HepG2 (cell line): ENCODE results near the gene DYSF. TPM values are rescaled to one million over a fixed set of nuclear protein-coding genes. Genes with fewer than 3 reads are reported as not detected.

Experiments
- ADNP ChIP-seq: sonication (generic); formaldehyde crosslinking; IDR thresholded peaks from 2 replicates; pipeline ENCODE4 v1.4.0; 2020; ENCODE audit warnings: missing genetic modification reagents
- CC2D1A ChIP-seq: sonication (generic); formaldehyde crosslinking; IDR thresholded peaks from 2 replicates; pipeline ENCODE4 v1.8.1; 2023; ENCODE audit warnings: mild to moderate bottlenecking, missing genetic modification reagents
- FOXK1 ChIP-seq: sonication (generic); formaldehyde crosslinking; IDR thresholded peaks from 2 replicates; pipeline ENCODE4 v1.4.0; 2020; ENCODE audit warnings: low read depth, missing genetic modification reagents, borderline replicate concordance
- HDAC2 ChIP-seq: sonication (generic); formaldehyde crosslinking; IDR thresholded peaks from 2 replicates; pipeline ENCODE4 v1.4.0; 2020; ENCODE audit warnings: missing genetic modification reagents
- KDM4B ChIP-seq: sonication (generic); formaldehyde crosslinking; IDR thresholded peaks from 2 replicates; pipeline ENCODE4 v1.4.0; 2020; ENCODE audit warnings: missing genetic modification reagents
- LCORL ChIP-seq, 2 experiments: fragments of 450-650 bp in 1 of 2; sonication (generic) in 1 of 2; formaldehyde crosslinking in 1 of 2; IDR thresholded peaks; 2 replicates each; pipeline versions ENCODE4 v1.5.0 to v1.6.1; 2017 to 2020; ENCODE audit warnings: antibody characterized with exemption in 1 of 2, missing genetic modification reagents in 1 of 2
- POLR2AphosphoS5 ChIP-seq: IDR thresholded peaks from 2 replicates; pipeline ENCODE4 v1.6.1; 2012; ENCODE audit warnings: low read depth, low read length
- WIZ ChIP-seq: sonication (generic); formaldehyde crosslinking; IDR thresholded peaks from 2 replicates; pipeline ENCODE4 v1.5.1; 2020; ENCODE audit warnings: mild to moderate bottlenecking, missing genetic modification reagents
- ZBTB21 ChIP-seq: sonication (generic); formaldehyde crosslinking; IDR thresholded peaks from 2 replicates; pipeline ENCODE4 v1.4.0; 2020; ENCODE audit warnings: missing genetic modification reagents
- ZC3H13 ChIP-seq: sonication (generic); formaldehyde crosslinking; IDR thresholded peaks from 2 replicates; pipeline ENCODE4 v1.8.1; 2023; ENCODE audit warnings: mild to moderate bottlenecking, missing genetic modification reagents, moderate library complexity
- ZNF138 ChIP-seq: sonication (generic); formaldehyde crosslinking; IDR thresholded peaks from 2 replicates; pipeline ENCODE4 v1.5.0; 2020; ENCODE audit warnings: mild to moderate bottlenecking, low read depth, missing genetic modification reagents
- ZNF232 ChIP-seq: sonication (generic); formaldehyde crosslinking; IDR thresholded peaks from 2 replicates; pipeline ENCODE4 v1.4.0; 2020; ENCODE audit warnings: missing genetic modification reagents, borderline replicate concordance
- ZNF773 ChIP-seq: sonication (generic); formaldehyde crosslinking; IDR thresholded peaks from 2 replicates; pipeline ENCODE4 v1.4.0; 2020; ENCODE audit warnings: missing genetic modification reagents, borderline replicate concordance
- polyA plus RNA-seq, 8 experiments: library from polyadenylated mRNA; depleted of rRNA in 3 of 8; stranded (reverse) in 7 of 8; unstranded in 1 of 8; fragments of >200 nt; fragmentation: Illumina TruSeq in 4 of 8; extraction: Trizol in 4 of 8; gene quantifications; 2 replicates each; pipeline versions ENCODE4 v1.2.1 to v1.2.3, GENCODE V29; 2011 to 2016; ENCODE audit warnings: low read depth in 4 of 8, missing spikeins in 1 of 8, mixed read lengths in 1 of 8; ENCODE audit not compliant: insufficient read depth in 1 of 8
- total RNA-seq, 5 experiments: library from RNA; depleted of rRNA; stranded (reverse); fragments of >200 nt; fragmentation: Illumina TruSeq; extraction: Trizol; gene quantifications; 2 replicates each; pipeline ENCODE4 v1.2.3, GENCODE V29; 2016; ENCODE audit warnings: low read depth in 1 of 5
- TF ChIP-seq, protein P1 (sequence below): IDR thresholded peaks from 2 replicates; pipeline ENCODE4 v1.6.1; 2016; ENCODE audit warnings: missing compliant biosample characterization, missing genetic modification reagents, borderline replicate concordance
- TF ChIP-seq, protein P2 (sequence below): sonication (generic); formaldehyde crosslinking; IDR thresholded peaks from 2 replicates; pipeline ENCODE4 v1.5.0; 2020; ENCODE audit warnings: missing genetic modification reagents
- TF ChIP-seq, protein P3 (sequence below): IDR thresholded peaks from 2 replicates; pipeline ENCODE4 v1.6.1; 2016; ENCODE audit warnings: low read depth, missing genetic modification reagents, missing compliant biosample characterization
- TF ChIP-seq, protein P4 (sequence below): sonication (generic); formaldehyde crosslinking; IDR thresholded peaks from 2 replicates; pipeline ENCODE4 v1.4.0; 2020; ENCODE audit warnings: missing genetic modification reagents
- TF ChIP-seq, protein P5 (sequence below): sonication (generic); formaldehyde crosslinking; IDR thresholded peaks from 2 replicates; pipeline ENCODE4 v1.5.0; 2020; ENCODE audit warnings: missing genetic modification reagents

Gene DYSF
- total and polyA plus RNA-seq, 2 of the 13 experiments (the other 11 are each of a cell fraction or from before 2014, with no cell fraction given) = 0.15 to 2.4 TPM

DNA sequence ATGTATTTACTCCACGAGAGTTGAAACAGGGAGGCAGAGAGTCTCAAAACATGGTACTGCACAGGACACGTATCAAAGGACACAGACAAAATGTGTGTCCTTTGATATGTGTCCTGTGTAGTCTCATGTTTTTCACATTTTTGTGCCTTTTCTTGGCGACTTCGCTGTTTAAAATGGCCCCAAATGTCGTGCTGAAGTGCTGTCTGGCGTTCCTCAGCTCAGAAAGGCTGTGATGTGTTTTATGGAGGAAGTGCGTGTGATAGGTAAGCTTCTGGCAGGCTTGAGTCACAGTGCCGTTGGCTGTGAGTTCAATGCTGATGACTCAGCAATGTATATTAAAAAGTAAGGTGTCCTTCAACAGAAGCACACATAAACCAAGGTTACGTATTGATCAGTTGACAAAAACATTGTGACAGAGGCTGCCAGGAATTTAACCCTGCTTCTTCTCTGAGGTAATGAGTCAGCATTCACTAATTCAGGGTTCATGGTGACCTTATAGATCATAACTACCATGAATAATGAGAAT lies 78.2 kb downstream of the DYSF start (continued):
- TF ChIP-seq FOXK1 (peak; percentile 79; the same call in 1 of the 2 replicates), HDAC2 (CRISPR knock-in tag) (peak; percentile 42), ZNF773 (CRISPR knock-in tag) (no peak), ADNP (no peak), LCORL (IDR thresholded peaks at IDR 0.05) (no peak), LCORL (CRISPR knock-in tag; IDR thresholded peaks at IDR 0.05) (peak; percentile 38; the same call in 1 of the 2 replicates), CC2D1A (CRISPR knock-in tag) (no peak), ZC3H13 (CRISPR knock-in tag) (no peak), ZBTB21 (CRISPR knock-in tag) (peak; percentile 88), ZNF138 (CRISPR knock-in tag) (no peak), ZNF232 (CRISPR knock-in tag) (0 out of 2 replicates have a peak, but pooled peaks have one; percentile 43), KDM4B (CRISPR knock-in tag) (peak; percentile 48; the same call in 1 of the 2 replicates), POLR2AphosphoS5 (no peak), WIZ (no peak)
- TF ChIP-seq, protein P1, sequence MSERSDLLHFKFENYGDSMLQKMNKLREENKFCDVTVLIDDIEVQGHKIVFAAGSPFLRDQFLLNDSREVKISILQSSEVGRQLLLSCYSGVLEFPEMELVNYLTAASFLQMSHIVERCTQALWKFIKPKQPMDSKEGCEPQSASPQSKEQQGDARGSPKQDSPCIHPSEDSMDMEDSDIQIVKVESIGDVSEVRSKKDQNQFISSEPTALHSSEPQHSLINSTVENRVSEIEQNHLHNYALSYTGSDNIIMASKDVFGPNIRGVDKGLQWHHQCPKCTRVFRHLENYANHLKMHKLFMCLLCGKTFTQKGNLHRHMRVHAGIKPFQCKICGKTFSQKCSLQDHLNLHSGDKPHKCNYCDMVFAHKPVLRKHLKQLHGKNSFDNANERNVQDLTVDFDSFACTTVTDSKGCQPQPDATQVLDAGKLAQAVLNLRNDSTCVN (CRISPR knock-in tag) = peak; percentile 62; the same call in 1 of the 2 replicates
- TF ChIP-seq, protein P2, sequence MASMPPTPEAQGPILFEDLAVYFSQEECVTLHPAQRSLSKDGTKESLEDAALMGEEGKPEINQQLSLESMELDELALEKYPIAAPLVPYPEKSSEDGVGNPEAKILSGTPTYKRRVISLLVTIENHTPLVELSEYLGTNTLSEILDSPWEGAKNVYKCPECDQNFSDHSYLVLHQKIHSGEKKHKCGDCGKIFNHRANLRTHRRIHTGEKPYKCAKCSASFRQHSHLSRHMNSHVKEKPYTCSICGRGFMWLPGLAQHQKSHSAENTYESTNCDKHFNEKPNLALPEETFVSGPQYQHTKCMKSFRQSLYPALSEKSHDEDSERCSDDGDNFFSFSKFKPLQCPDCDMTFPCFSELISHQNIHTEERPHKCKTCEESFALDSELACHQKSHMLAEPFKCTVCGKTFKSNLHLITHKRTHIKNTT (CRISPR knock-in tag) = no peak
- TF ChIP-seq, protein P3, sequence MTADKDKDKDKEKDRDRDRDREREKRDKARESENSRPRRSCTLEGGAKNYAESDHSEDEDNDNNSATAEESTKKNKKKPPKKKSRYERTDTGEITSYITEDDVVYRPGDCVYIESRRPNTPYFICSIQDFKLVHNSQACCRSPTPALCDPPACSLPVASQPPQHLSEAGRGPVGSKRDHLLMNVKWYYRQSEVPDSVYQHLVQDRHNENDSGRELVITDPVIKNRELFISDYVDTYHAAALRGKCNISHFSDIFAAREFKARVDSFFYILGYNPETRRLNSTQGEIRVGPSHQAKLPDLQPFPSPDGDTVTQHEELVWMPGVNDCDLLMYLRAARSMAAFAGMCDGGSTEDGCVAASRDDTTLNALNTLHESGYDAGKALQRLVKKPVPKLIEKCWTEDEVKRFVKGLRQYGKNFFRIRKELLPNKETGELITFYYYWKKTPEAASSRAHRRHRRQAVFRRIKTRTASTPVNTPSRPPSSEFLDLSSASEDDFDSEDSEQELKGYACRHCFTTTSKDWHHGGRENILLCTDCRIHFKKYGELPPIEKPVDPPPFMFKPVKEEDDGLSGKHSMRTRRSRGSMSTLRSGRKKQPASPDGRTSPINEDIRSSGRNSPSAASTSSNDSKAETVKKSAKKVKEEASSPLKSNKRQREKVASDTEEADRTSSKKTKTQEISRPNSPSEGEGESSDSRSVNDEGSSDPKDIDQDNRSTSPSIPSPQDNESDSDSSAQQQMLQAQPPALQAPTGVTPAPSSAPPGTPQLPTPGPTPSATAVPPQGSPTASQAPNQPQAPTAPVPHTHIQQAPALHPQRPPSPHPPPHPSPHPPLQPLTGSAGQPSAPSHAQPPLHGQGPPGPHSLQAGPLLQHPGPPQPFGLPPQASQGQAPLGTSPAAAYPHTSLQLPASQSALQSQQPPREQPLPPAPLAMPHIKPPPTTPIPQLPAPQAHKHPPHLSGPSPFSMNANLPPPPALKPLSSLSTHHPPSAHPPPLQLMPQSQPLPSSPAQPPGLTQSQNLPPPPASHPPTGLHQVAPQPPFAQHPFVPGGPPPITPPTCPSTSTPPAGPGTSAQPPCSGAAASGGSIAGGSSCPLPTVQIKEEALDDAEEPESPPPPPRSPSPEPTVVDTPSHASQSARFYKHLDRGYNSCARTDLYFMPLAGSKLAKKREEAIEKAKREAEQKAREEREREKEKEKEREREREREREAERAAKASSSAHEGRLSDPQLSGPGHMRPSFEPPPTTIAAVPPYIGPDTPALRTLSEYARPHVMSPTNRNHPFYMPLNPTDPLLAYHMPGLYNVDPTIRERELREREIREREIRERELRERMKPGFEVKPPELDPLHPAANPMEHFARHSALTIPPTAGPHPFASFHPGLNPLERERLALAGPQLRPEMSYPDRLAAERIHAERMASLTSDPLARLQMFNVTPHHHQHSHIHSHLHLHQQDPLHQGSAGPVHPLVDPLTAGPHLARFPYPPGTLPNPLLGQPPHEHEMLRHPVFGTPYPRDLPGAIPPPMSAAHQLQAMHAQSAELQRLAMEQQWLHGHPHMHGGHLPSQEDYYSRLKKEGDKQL (CRISPR knock-in tag) = no peak
- TF ChIP-seq, protein P4, sequence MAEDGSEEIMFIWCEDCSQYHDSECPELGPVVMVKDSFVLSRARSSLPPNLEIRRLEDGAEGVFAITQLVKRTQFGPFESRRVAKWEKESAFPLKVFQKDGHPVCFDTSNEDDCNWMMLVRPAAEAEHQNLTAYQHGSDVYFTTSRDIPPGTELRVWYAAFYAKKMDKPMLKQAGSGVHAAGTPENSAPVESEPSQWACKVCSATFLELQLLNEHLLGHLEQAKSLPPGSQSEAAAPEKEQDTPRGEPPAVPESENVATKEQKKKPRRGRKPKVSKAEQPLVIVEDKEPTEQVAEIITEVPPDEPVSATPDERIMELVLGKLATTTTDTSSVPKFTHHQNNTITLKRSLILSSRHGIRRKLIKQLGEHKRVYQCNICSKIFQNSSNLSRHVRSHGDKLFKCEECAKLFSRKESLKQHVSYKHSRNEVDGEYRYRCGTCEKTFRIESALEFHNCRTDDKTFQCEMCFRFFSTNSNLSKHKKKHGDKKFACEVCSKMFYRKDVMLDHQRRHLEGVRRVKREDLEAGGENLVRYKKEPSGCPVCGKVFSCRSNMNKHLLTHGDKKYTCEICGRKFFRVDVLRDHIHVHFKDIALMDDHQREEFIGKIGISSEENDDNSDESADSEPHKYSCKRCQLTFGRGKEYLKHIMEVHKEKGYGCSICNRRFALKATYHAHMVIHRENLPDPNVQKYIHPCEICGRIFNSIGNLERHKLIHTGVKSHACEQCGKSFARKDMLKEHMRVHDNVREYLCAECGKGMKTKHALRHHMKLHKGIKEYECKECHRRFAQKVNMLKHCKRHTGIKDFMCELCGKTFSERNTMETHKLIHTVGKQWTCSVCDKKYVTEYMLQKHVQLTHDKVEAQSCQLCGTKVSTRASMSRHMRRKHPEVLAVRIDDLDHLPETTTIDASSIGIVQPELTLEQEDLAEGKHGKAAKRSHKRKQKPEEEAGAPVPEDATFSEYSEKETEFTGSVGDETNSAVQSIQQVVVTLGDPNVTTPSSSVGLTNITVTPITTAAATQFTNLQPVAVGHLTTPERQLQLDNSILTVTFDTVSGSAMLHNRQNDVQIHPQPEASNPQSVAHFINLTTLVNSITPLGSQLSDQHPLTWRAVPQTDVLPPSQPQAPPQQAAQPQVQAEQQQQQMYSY (CRISPR knock-in tag) = no peak
- TF ChIP-seq, protein P5, sequence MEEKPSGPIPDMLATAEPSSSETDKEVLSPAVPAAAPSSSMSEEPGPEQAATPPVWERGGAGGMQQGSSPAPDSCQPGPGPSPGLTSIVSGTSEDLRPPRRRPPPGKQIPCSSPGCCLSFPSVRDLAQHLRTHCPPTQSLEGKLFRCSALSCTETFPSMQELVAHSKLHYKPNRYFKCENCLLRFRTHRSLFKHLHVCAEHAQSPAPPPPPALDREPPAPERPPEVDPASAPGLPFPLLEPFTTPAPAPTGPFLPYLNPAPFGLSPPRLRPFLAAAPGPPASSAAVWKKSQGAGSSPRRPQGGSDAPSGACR (CRISPR knock-in tag) = 0 out of 2 replicates have a peak, but pooled peaks have one; percentile 43
